ENCODE data around the gene EEF1AKMT3.
A peak's percentile ranks its signal among the peaks of the same experiment; 100 is the strongest.

Gene EEF1AKMT3

DNA sequence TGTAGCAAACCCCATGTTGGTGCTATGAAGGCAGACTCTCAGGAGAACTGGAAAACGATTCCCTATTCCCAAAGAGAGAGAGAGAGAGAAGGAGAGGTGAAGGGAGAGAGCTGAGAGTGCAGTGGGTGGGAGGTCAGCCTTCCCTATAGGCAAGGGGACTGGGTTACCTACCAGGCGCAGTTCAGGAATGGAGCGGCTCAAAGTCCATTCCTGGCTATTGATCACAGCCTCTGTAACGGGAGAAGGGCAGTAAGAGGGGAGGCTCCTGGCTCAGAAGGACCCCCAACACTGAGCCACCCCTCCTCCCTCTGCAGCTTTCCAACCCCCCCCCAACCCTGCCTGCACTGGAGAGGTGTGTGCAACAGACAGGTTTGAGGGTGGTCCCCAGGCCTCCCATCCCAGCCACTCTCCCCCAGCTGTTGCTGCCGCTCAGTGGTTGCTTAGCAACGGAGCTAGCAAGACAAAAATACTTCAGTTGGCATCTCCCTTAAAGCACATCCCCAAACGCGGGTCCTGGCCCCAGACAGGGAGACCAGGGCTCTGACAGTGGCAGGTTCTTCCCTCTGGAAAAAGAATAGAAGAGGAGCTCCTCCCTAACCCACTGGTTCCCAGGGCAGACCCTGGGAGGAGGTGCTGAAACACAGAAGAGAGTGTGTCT is 37.1 kb upstream of the EEF1AKMT3 start:
- DNase-seq, result no peak

DNA sequence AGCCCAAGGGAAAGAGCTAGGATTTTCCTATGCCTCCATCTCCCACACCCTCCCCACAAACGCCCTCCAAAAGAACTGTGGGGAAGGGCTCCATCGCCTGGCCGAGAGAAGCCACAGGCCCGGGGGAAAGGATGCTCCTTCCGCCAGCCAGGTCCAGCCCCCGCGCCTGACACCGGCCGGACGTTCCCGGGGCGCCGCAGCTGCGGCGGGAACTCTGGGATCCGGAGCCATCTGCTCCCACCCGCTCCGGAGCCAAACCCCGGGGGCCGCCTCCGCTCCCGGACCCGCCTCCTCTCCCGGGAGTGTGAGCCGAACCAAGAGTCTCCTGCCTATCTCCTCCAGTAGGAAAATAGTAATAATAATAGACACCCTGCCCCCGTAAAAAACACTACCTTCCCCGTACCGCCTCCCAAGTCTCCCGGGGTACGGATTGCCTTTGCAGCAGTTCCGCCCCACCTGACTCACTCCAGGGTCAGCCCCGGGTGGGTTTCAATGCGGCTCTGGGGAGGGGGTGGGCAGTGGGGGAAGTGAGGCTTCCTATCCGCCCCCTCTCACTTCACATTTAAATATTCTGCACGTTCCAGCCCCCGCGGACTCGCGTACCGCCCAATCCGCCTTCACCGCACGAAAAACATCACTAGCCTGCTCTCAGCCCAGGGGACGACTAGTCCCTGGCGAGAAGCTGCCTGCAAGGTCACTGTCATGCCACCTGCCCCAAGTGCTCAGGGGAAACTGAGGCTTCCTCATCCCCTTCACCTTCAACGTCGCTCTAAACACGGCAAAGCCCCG is 36.3 kb upstream of the EEF1AKMT3 start:
- no peak for DNase-seq

DNA sequence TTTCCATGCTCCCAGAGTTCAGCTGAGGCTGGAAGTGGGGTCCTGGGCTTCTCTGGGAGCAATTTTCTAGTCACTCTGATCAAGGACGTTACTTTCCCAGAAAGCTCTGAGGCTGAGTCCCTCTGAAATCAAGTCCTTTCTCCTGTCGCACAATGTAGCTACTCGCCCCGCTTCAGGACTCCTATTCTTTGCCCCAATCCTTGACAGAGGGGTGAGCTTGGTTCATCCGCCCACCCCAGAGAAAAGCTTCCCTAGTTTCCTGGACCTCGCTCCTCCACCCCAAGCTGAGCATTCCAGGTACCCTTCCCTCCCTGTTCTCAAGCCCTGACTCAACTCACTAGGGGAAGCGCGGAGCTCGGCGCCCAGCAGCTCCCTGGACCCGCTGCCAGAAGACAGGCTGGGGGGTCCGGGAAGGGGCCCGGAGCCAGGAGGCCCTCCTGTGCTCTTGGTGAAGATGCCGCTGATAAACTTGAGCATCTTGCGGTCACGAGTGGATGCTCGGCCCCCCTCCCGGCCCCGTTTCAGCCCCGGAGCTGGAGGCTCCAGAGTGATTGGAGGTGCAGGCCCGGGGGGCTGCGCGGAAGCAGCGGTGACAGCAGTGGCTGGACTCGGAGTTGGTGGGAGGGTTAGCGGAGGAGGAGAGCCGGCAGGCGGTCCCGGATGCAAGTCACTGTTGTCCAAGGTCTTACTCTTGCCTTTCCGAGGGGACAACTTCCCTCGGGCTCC is 35.5 kb upstream of the EEF1AKMT3 start:
- no peak for DNase-seq

DNA sequence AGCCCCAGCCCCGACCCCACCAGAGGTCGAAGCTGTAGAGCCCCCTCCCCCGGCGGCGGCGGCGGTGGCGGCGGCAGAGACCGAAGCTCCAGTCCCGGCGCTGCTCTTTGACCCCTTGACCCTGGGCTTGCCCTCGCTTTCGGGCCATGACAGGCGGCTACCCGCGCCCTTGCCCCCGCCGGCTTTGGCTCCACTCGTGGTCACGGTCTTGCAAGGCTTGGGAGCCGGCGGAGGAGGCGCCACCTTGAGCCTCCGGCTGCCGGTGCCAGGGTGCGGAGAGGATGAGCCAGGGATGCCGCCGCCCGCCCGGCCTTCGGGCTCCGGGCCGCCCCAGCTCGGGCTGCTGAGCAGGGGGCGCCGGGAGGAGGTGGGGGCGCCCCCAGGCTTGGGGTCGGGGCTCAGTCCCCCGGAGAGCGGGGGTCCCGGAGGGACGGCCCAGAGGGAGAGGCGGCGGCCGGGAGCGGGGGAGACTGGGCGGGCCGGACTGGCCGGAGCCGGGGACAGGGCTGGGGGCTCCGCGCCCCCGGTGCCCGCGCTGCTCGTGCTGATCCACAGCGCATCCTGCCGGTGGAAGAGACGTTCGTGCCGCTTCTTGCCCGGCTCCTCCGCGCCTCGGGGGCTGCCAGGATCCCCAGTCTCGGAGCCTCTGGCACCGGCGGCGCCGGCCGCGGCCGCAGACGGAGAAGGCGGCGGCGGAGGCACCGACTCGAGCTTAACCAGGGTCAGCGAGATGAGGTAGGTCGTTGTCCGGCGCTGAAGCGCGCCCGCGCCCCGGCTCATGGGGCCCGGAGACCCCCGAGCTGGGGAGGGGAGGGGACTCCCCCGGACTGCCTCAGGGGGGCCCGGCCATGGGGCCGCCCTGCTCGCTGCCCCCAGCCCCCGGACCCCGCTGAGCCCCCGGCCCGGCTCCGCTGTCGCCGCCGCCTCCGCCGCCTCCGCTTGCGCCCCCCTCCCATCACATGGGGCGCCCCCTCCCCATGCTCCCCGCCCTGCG is 34.6 kb upstream of the EEF1AKMT3 start:
- no peak for DNase-seq

DNA sequence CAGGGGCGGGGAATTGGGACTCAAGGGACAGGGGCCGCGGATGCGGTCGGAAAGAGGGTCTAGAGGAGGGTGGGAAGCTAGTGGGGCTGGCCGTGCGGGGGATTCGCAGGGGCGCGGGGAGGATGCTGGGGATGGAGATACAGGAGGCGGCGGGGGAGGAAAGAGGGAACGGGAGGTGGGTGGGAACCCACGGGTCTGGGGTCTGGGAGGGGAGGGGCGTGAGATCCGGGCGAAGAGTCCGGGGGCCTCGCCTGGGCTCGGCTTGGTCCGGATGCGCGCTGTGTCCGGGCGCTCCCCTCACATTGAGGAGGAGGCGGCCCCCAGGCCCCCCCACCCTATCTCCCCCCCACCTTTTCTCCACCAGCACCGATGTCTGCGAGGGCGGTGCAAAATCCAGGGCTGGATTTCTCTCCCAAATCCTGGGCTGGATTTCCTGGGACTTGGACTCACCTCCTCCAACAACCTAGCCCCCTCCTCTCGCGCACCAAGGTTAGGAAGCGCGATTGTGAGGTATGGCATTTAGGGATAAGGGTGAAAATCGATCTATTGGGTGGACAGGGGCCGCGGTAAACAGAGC is 33.7 kb upstream of the EEF1AKMT3 start, which contains the start of gene AGAP2:
Gene AGAP2, minus strand, starts transcription at position 82 of the 577 bp plus-strand sequence. CDS start 496 bp downstream, outside the sequence.
- DNase-seq, result no peak

DNA sequence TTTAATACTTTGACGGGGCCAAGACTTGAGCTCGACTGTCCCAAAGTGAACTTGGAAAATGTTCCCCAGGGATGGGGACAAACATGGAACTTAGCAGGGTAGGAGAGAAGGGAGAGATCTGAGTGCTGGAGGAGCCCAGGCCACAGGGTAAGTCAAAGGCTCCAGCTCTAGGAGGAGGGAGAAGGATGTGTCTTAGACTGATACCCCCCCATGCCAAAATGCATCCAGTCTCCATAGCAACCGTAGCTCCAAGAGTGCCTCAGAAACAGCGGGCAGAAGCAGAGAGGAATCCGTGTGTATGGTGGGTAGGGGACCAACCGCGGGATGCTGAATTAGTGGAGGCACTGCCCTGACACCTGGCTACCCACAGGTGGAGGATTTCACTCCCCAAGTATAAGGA is 33.0 kb upstream of the EEF1AKMT3 start:
- no peak for DNase-seq

DNA sequence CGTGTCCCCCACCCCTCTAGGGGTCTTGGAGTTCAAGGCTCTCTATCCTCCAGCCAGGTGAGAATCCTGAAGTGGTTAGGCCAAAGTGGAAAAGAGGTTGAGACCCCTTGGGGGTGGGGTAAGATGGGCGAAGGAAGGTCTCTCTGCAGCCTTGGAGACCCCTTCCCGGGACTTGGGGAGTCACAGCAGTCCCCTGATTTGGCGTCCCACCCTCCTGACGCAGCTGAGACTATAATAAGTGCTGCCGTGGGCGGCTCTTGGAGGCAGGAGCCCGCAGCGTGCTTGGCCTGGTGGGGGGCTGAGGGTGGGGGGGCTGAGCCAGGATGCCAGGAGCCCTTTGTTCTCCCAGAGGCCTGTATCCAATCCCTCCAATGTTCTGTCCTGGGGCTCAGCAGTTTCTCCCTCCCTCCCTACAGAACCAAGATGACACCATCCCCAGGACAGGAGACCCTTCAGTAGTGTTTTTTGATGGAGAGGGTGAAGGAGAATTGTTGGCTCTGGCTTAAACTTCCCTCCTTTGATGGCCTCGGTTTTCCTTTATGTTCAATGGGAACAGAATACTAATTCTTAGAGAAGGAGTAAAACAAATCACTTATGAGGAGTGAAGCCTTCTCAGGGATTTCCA is 32.4 kb upstream of the EEF1AKMT3 start:
- no peak for DNase-seq

DNA sequence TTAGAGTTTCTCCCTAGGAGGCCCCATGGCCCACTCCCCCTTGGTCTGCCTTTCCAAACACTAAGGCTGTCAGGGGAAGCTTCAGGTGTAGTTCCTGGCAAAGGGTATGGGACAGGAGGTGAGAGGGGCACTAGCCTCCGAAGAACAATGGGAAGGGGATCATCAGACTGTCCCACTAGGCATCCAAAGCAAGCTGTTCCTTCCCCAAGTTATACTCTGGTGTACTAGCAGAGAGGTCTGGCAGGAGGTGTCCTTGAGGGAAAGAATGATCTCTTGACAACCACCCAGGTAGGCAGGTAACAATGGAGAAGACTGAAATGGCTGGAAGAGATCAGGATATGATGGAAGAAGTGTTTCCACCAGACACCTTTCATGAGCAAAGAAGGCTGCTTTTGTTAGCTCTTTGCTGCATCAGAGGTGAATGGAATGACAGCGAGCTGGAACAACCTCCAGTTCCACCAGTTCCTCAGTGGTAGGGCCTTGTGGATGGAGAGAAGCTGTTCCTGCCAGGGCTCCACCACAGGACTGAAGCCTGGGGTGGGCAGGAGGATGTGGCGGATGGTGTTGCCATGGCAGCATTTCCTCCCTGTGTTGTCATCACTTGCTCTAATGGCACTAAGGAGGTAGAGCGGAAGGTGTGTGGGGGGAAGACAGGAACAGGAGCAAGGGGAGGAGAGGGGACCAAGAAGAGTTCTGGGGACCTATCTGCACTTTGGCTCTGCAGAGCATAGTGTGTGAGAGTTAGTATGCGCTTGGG is 31.6 kb upstream of the EEF1AKMT3 start:
- DNase-seq, result no peak

DNA sequence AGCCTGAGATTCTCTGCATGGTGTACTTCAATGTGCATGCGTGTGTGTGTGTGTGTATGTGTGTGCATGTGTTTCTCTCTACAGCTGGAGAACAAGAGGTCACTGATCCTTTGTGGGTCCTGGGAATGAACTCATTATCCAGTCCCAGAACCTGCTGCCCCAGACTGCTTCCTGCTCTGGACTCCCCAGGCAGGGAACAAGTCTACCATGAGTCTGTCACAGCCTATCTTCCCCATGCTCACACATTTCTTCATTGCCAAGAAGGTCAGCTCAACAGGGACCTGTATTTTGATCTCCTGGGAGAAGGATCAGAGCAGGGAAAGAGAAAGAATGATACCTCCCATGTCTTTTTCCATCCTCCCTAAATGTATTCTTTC is 31.0 kb upstream of the EEF1AKMT3 start:
- no peak for DNase-seq

DNA sequence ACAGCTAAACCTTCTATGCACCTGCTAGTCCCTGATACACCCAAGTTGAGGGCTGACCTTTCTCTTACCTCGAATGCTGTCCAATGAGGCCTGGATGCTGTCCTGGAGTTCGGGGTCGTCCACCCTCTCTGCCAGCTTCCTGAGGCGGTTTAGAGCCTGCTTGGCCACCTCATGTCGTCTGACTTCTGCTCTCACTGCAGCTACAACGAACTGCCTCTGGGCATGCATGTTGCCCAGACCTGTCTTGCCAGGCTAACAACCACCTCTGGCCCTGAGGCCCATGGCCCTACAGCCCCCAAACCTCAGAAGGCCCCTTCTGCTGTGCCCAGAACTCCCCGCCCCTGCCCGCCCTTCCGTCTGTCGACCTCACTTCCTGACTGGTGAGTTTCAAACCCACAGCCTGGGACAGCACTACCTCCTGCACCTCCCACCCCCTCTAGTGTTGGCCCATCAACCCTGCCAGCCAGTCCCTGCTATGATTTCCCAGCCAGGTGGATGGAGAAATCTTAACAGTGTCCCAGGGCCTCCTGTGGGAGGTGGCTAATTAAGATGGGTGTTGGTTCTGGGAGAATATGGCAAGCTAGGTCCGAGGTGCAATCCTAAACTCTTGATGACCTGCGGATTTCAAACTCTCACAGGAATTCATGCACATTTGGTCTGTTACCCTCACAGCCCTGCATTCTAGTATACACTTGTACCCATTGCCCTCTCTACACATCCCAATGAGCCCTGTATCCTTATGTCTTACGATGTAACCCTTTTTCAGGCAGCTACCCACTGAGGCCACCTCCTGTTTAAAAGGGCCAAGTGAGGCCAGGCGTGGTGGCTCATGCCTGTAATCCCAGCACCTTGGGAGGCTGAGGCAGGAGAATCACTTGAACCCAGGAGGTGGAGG is 30.3 kb upstream of the EEF1AKMT3 start:
- no peak for DNase-seq

DNA sequence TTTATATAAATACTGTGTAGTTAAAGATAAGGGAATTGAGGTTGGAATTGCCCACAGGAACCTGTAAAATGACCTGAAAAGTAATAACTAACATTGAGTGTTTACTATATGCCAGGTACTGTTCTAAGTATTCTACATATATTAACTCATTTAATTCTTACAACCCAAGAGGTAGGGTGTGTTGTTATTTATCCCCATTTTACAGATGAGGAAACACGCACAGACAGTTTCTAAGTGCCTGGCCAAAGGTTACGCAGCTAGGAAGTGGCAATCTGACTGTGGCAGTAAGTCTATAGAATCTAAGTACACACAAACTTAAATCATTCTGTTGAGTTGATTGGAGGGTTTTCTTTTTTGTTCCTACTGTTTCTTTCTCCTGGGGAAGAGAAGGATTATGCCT is 28.6 kb upstream of the EEF1AKMT3 start:
- no peak for DNase-seq

DNA sequence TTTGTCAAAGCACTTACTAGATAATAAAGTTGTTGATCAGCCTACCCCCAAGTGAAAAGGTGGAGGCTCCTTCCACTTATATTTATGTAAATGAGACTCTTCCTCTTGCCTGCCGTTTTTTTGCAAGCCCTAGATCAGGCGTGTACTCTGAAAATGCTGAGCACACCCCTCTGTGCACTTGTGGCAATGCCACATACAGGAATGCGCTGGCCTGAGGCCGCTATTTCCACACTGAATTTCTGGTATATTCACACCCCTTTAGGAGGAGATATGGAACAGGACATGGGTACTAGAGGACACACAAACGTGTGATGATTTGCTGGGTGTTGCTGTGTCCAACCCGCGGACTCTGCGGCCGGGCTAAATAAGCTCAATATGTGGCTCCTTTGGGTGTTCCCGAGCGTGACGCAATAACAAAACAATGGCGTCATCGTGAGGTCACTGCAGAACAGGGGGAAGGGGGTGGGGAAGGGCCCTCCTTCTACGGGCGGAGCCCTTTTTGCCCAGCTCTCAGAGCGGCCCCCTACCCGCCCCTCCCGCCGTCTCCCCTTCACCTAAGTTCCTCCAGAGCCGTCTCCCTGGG is 28.1 kb upstream of the EEF1AKMT3 start:
- peak; percentile 100 for DNase-seq

DNA sequence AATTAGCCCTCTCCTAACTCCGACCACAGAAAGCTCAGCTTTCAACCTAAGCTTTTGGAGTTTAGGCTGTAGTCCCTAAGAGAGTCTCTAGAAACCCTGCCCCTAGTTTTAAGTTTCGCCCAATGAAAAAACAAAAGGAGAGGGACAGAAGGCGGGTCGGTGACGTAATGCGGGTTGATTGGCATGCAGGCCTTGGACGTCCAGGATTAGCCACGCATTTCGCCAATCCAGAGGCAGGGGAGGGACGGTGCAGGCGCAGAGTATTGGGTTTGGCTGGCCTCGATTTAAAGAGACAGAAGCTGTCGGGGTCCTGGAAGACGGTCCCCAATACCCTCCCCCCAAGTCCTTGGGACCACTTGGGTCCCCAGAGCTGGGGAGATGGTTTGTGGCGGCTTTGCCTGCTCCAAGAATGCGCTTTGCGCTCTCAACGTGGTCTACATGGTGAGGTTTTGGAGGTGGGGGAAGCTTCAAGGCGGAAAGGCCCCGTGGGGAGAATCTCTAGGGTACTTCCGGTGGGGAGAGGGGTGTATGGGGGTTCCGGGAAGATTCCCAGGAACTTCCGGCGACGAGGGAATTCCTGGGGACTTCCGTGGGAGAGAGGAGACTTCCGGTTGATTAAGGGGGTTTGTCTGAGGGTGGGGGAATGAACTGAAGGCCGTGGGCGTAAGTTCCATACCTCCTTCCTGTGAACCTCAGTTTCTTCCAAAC is 27.5 kb upstream of the EEF1AKMT3 start, which contains the start of gene TSPAN31:
Gene TSPAN31, plus strand, starts transcription at position 263 of the 708 bp plus-strand sequence. Its CDS starts 116 bp downstream, at position 379.
- DNase-seq, result peak; percentile 100

DNA sequence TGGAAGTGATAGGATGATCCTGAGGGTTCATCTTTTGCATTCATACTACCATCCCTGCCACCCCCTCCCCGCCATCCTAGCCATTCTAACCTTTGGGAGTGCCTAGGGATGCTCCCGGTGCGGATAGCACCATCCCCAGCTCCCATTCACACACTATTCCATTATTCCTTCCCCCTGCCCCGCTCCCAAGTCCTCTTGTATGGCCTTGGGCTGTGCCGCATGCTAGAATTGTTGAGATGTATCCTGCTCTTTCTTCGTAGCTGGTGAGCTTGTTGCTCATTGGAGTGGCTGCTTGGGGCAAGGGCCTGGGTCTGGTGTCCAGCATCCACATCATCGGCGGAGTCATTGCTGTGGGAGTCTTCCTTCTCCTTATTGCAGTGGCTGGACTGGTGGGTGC is 26.9 kb upstream of the EEF1AKMT3 start:
- peak; percentile 97 for DNase-seq

DNA sequence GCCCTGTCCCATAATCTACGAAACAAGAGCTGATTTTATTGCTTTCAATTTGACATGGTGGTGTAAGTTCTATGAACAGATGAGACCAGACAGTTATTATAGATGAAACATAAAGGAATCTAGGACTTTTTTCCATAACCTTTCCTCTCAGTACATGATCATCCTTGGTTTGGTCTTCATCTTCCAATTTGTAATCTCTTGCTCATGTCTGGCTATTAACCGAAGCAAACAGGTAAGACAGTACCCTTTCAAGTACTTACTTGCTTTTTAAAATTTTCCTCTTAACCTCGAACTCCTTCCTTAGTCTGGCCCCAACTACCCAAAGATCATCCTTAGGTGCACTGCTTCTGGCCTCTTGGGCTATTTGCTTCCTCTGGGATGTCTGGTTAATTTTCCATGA is 26.4 kb upstream of the EEF1AKMT3 start:
- DNase-seq, result no peak

DNA sequence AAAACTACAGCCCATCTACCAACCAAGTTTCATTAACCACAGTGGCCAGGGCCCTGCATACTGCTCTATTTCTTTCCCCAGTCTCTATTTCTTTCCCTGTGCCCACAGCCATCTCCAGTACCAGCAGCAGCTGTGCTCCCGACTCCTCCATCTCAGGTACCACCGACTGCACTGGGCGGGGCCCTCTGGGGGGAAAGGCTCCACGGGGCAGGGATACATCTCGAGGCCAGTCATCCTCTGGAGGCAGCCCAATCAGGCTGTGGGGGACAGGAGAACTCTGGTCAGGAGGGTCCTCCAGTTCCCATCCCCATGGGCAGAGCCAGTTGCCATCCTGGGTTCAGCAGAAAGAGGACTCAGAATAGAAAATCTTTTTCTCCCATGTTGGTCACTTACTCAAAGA is 23.4 kb upstream of the EEF1AKMT3 start:
- no peak for DNase-seq

DNA sequence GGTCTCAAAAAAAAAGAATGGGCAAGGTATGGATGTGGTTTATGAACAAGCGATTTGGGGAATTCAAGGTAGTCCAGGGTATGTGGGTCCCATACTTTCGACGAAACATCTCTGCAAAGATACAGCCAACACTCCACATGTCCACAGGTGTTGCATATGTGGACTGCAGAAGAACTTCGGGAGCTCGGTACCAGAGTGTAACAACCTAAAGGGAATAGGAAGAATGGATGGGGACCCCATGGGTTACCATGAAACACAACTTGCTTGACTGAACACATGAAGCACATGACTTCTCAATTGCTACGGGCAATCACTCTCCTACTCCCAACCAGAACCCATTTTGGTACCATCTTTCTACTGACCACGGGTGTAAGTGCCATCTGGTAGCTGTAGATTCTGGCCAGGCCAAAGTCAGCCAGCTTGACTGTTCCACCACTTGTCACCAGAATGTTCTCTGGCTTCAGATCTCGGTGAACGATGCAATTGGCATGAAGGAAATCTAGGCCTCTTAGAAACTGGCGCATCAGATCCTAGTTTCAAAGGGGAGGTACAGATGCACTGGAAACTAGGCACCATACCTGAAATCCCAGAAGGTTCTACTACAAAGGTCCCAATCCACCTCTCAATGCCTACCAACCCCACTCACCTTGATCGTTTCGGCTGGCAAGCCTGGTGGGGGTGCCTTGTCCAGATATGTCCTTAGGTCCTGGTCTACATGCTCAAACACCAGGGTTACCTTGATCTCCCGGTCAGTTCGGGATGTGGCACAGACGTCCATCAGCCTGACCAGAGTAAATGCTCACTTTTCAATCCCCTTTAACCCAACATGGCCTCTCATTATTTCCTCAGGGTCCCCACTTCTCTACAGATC is 21.6 kb upstream of the EEF1AKMT3 start:
- DNase-seq, result no peak

DNA sequence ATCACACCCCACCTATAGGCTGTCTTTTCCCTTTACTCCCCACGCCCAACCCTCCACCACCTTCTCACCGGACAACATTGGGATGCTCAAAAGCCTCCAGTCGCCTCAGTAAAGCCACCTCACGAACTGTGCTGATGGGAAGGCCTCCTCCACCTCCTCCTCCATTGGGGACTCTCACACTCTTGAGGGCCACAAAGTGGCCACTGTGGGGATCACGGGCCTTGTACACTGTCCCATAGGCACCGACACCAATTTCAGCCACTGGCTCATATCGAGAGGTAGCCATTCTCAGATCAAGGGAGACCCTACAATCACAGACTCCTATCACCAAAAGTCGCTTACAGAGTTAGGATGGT is 21.0 kb upstream of the EEF1AKMT3 start:
- no peak for DNase-seq

Measured in GOT3 (cell line).